Suprapubic skin (tissue), 4 donors: ENCODE measurements around the gene NMNAT2. TPM values are rescaled to one million over a fixed set of nuclear protein-coding genes. Genes with fewer than 3 reads are reported as not detected.
"Not testable (repeated sequence)": the region's sequence is repeated elsewhere in the genome, so short reads cannot be mapped to it uniquely, and the experiment has no call there.

ENCODE experiments used
- DNase-seq, 2 donors: peaks; one replicate each; pipeline ENCODE4 v3.0.0-alpha.2; 2019; ENCODE audit warnings: low spot score in 2 of 2
- H3K27ac ChIP-seq: fragments of 200-600 bp; sonication (generic); one replicate; pipeline ENCODE4 v1.5.1; 2019
- H3K27me3 ChIP-seq: fragments of 200-600 bp; sonication (generic); one replicate; pipeline ENCODE4 v1.5.1; 2019
- H3K36me3 ChIP-seq: fragments of 200-600 bp; sonication (generic); one replicate; pipeline ENCODE4 v1.5.1; 2019
- H3K4me1 ChIP-seq: fragments of 200-600 bp; sonication (generic); one replicate; pipeline ENCODE4 v1.5.1; 2019
- H3K4me3 ChIP-seq: fragments of 200-600 bp; sonication (generic); one replicate; pipeline ENCODE4 v1.5.1; 2019; ENCODE audit warnings: mild to moderate bottlenecking
- H3K9me3 ChIP-seq: fragments of 200-600 bp; sonication (generic); one replicate; pipeline ENCODE4 v1.5.1; 2019
- CTCF ChIP-seq, 2 donors: fragments of 200-600 bp in 1 of 2; fragments of 450-650 bp in 1 of 2; sonication (generic) in 1 of 2; IDR thresholded peaks; one replicate each; pipeline ENCODE4 v1.5.1; 2016 to 2019; ENCODE audit warnings: antibody characterized with exemption in 2 of 2, mild to moderate bottlenecking in 1 of 2, moderate library complexity in 1 of 2
- EP300 ChIP-seq: sonication (generic); formaldehyde crosslinking; IDR thresholded peaks from one replicate; pipeline ENCODE4 v1.6.1; 2017; ENCODE audit warnings: antibody characterized with exemption
- POLR2A ChIP-seq, 2 donors: fragments of 450-650 bp; IDR thresholded peaks; one replicate each; pipeline ENCODE4 v1.6.1; 2017; ENCODE audit warnings: antibody characterized with exemption in 2 of 2, mild to moderate bottlenecking in 2 of 2, moderate library complexity in 2 of 2
- POLR2AphosphoS5 ChIP-seq, 3 donors: sonication (generic); formaldehyde crosslinking; IDR thresholded peaks; one replicate each; pipeline ENCODE4 v1.6.1; 2017; ENCODE audit warnings: antibody characterized with exemption in 3 of 3
- WGBS: methylation state at CpG from one replicate; pipeline ENCODE4 v1.1.5; 2018; 5-methylcytosine and 5-hydroxymethylcytosine counted together
- total RNA-seq, 4 donors: library from RNA; depleted of rRNA; stranded (reverse); fragments of >200 nt; gene quantifications; one replicate each; pipeline ENCODE4 v1.1.0, GENCODE V29; 2016

NMNAT2 gene
- total RNA-seq, 4 donors from 2014 or later, result 0.48 to 0.81 (median 0.68) TPM

GRCh38 chr1:183433703-183434102 lies 15.5 kb upstream of the NMNAT2 start:
- 50% methylated on average over 1 of the region's 1 CpG for WGBS
- TF ChIP-seq POLR2A (IDR thresholded peaks at IDR 0.05), result no peak
- TF ChIP-seq EP300, result no peak
- no peak for TF ChIP-seq CTCF (IDR thresholded peaks at IDR 0.05)
- TF ChIP-seq POLR2AphosphoS5 (IDR thresholded peaks at IDR 0.05), result no peak
- DNase-seq, result no peak
- Histone ChIP-seq H3K36me3 (no peaks in the 10 kb centered on the region), H3K27me3 (peaks cover 4% of the 10 kb centered on the region), H3K4me1 (no peaks in the 10 kb centered on the region), H3K27ac (no peak overlapping the region), H3K4me3 (no peak overlapping the region), H3K9me3 (no peaks in the 10 kb centered on the region)

GRCh38 chr1:183432548-183432875 lies 14.3 kb upstream of the NMNAT2 start:
- Histone ChIP-seq H3K4me3 (no peak overlapping the region), H3K36me3 (no peaks in the 10 kb centered on the region), H3K9me3 (no peaks in the 10 kb centered on the region), H3K27me3 (peaks cover under 1% of the 10 kb centered on the region), H3K4me1 (no peaks in the 10 kb centered on the region), H3K27ac (no peak overlapping the region)
- 68% methylated on average over 2 of the region's 2 CpGs for WGBS
- no peak for DNase-seq
- no peak for TF ChIP-seq POLR2AphosphoS5 (IDR thresholded peaks at IDR 0.05)

GRCh38 chr1:183431840-183432547 lies 13.8 kb upstream of the NMNAT2 start:
- no peaks in the 10 kb centered on the region for H3K27me3 ChIP-seq
- no peak overlapping the region for H3K4me3 ChIP-seq
- H3K36me3 ChIP-seq, result no peaks in the 10 kb centered on the region
- 93% methylated on average over 4 of the region's 4 CpGs for WGBS
- no peak for TF ChIP-seq CTCF (IDR thresholded peaks at IDR 0.05)
- no peak for TF ChIP-seq EP300
- no peak for TF ChIP-seq POLR2AphosphoS5 (IDR thresholded peaks at IDR 0.05)
- TF ChIP-seq POLR2A (IDR thresholded peaks at IDR 0.05), result no peak
- H3K4me1 ChIP-seq, result no peaks in the 10 kb centered on the region
- H3K27ac ChIP-seq, result no peak overlapping the region
- no peaks in the 10 kb centered on the region for H3K9me3 ChIP-seq
- DNase-seq, result no peak

GRCh38 chr1:183427591-183427990 lies 9.4 kb upstream of the NMNAT2 start:
- not testable (repeated sequence) for H3K36me3 ChIP-seq, H3K9me3 ChIP-seq, H3K27me3 ChIP-seq, H3K4me3 ChIP-seq, DNase-seq, H3K27ac ChIP-seq, H3K4me1 ChIP-seq
- 60% methylated on average over 2 of the region's 3 CpGs for WGBS

- Histone ChIP-seq H3K4me1 (no peaks in the 10 kb centered on the region), H3K27ac (no peak overlapping the region), H3K9me3 (no peaks in the 10 kb centered on the region), H3K36me3 (no peaks in the 10 kb centered on the region), H3K27me3 (peaks cover 10% of the 10 kb centered on the region), H3K4me3 (no peak overlapping the region)
- no peak for DNase-seq
- no peak for TF ChIP-seq EP300
- TF ChIP-seq CTCF (IDR thresholded peaks at IDR 0.05), result no peak
- TF ChIP-seq POLR2A (IDR thresholded peaks at IDR 0.05), result no peak
- no peak for TF ChIP-seq POLR2AphosphoS5 (IDR thresholded peaks at IDR 0.05)
Measured at GRCh38 chr1:183424691-183425090, 6.5 kb upstream of the NMNAT2 start.

GRCh38 chr1:183423541-183423940 lies 5.4 kb upstream of the NMNAT2 start:
- Histone ChIP-seq H3K4me1 (no peaks in the 10 kb centered on the region), H3K4me3 (no peak overlapping the region), H3K36me3 (no peaks in the 10 kb centered on the region), H3K9me3 (no peaks in the 10 kb centered on the region), H3K27me3 (peaks cover 22% of the 10 kb centered on the region), H3K27ac (no peak overlapping the region)
- DNase-seq, result no peak
- TF ChIP-seq POLR2AphosphoS5 (IDR thresholded peaks at IDR 0.05), result no peak
- WGBS, result 46% methylated on average over 1 of the region's 1 CpG

GRCh38 chr1:183419399-183419798 lies 1.2 kb upstream of the NMNAT2 start:
- Histone ChIP-seq H3K36me3 (no peaks in the 10 kb centered on the region), H3K4me1 (peaks cover 20% of the 10 kb centered on the region), H3K9me3 (no peaks in the 10 kb centered on the region), H3K27me3 (peaks cover 52% of the 10 kb centered on the region), H3K27ac (no peak overlapping the region), H3K4me3 (no peak overlapping the region)
- no peak for DNase-seq
- TF ChIP-seq POLR2A (IDR thresholded peaks at IDR 0.05) (no peak), POLR2AphosphoS5 (IDR thresholded peaks at IDR 0.05) (no peak), CTCF (IDR thresholded peaks at IDR 0.05) (no peak), EP300 (no peak)
- 82% methylated on average over 3 of the region's 3 CpGs for WGBS
